Measurements from ENCODE around the gene REXO5. TPM values are rescaled to one million over a fixed set of nuclear protein-coding genes. Genes with fewer than 3 reads are reported as not detected.
"Not testable (repeated sequence)": the region's sequence is repeated elsewhere in the genome, so short reads cannot be mapped to it uniquely, and the experiment has no call there.

REXO5 gene
- total RNA-seq = 10 to 100 TPM; 10.8 to 11.6 TPM
- 10 to 100 TPM; 11.5 to 12.7 TPM for polyA plus RNA-seq (ENCODE audit: insufficient read length in 2 of 2)
- long read RNA-seq, donor 1, partial matches to known transcripts = 0 of 3 reads
- long read RNA-seq, donor 1, other reads (novel, unspliced or antisense) = 0 of 3 reads
- long read RNA-seq, donor 2 = 0 reads
- long read RNA-seq, donor 3, partial matches to known transcripts = 0 of 2 reads
- long read RNA-seq, donor 3, other reads (novel, unspliced or antisense) = 0 of 2 reads
- long read RNA-seq, donor 4 = 0 reads

- under 1% methylated on average over 73 of the region's 74 CpGs for WGBS (ENCODE audit: insufficient coverage)
- peak; percentile 88 to 98 (median 94) for DNase-seq (ENCODE audit: low read depth in 4 of 6, low spot score in 6 of 6)
- peaks cover 6% of the 10 kb centered on the region for H3K36me3 ChIP-seq (ENCODE audit: control insufficient read depth, insufficient read depth, low read length)
- H3K9me3 ChIP-seq (ENCODE audit: control insufficient read depth, insufficient read depth, low read length) = no peaks in the 10 kb centered on the region
- peak within 1 kb of the TSS; percentile 96 for H3K27ac ChIP-seq (ENCODE audit: low read depth, low read length)
- peak within 1 kb of the TSS; percentile 66 for H3K4me3 ChIP-seq (ENCODE audit: low read depth, low read length)
- peaks cover 19% of the 10 kb centered on the region for H3K4me1 ChIP-seq (ENCODE audit: control insufficient read depth, insufficient read depth, low read length)
- no peaks in the 10 kb centered on the region for H3K27me3 ChIP-seq (ENCODE audit: control insufficient read depth, insufficient read depth, low read length)
Measured at GRCh38 chr16:20806168-20807050, at the start of gene REXO5, which contains the start of gene ERI2. Gene REXO5, plus strand, starts transcription at chr16:20806527. Its CDS starts 427 bp downstream, at chr16:20806954. Gene ERI2, minus strand, starts transcription at chr16:20806472. Its CDS starts 42 bp downstream, at chr16:20806430.

- no peak for DNase-seq (ENCODE audit: low read depth in 4 of 6, low spot score in 6 of 6)
- no peaks in the 10 kb centered on the region for H3K4me1 ChIP-seq (ENCODE audit: control insufficient read depth, insufficient read depth, low read length)
- no peak overlapping the region for H3K27ac ChIP-seq (ENCODE audit: low read depth, low read length)
- no peaks in the 10 kb centered on the region for H3K27me3 ChIP-seq (ENCODE audit: control insufficient read depth, insufficient read depth, low read length)
- no peaks in the 10 kb centered on the region for H3K9me3 ChIP-seq (ENCODE audit: control insufficient read depth, insufficient read depth, low read length)
- no peaks in the 10 kb centered on the region for H3K36me3 ChIP-seq (ENCODE audit: control insufficient read depth, insufficient read depth, low read length)
- WGBS (ENCODE audit: insufficient coverage) = no CpG with 5 or more reads among the region's 2 CpGs
- no peak overlapping the region for H3K4me3 ChIP-seq (ENCODE audit: low read depth, low read length)
Measured at GRCh38 chr16:20760346-20760745, 46.0 kb upstream of the REXO5 start.

- H3K9me3 ChIP-seq (ENCODE audit: control insufficient read depth, insufficient read depth, low read length) = no peaks in the 10 kb centered on the region
- no peaks in the 10 kb centered on the region for H3K27me3 ChIP-seq (ENCODE audit: control insufficient read depth, insufficient read depth, low read length)
- no CpG with 5 or more reads among the region's 1 CpG for WGBS (ENCODE audit: insufficient coverage)
- H3K27ac ChIP-seq (ENCODE audit: low read depth, low read length) = no peak overlapping the region
- no peaks in the 10 kb centered on the region for H3K4me1 ChIP-seq (ENCODE audit: control insufficient read depth, insufficient read depth, low read length)
- H3K4me3 ChIP-seq (ENCODE audit: low read depth, low read length) = no peak overlapping the region
- H3K36me3 ChIP-seq (ENCODE audit: control insufficient read depth, insufficient read depth, low read length) = no peaks in the 10 kb centered on the region
- DNase-seq (ENCODE audit: low read depth in 4 of 6, low spot score in 6 of 6) = no peak
Measured at GRCh38 chr16:20761175-20761574, 45.2 kb upstream of the REXO5 start.

- Histone ChIP-seq H3K36me3 (ENCODE audit: control insufficient read depth, insufficient read depth, low read length) (no peaks in the 10 kb centered on the region), H3K27me3 (ENCODE audit: control insufficient read depth, insufficient read depth, low read length) (no peaks in the 10 kb centered on the region), H3K27ac (ENCODE audit: low read depth, low read length) (no peak overlapping the region), H3K4me1 (ENCODE audit: control insufficient read depth, insufficient read depth, low read length) (no peaks in the 10 kb centered on the region), H3K4me3 (ENCODE audit: low read depth, low read length) (no peak overlapping the region), H3K9me3 (ENCODE audit: control insufficient read depth, insufficient read depth, low read length) (no peaks in the 10 kb centered on the region)
- WGBS (ENCODE audit: insufficient coverage) = no CpG with 5 or more reads among the region's 3 CpGs
- no peak for DNase-seq (ENCODE audit: low read depth in 4 of 6, low spot score in 6 of 6)
Measured at GRCh38 chr16:20762404-20763123, 43.8 kb upstream of the REXO5 start.

- Histone ChIP-seq H3K4me1 (ENCODE audit: control insufficient read depth, insufficient read depth, low read length) (no peaks in the 10 kb centered on the region), H3K4me3 (ENCODE audit: low read depth, low read length) (peak within 1 kb of the TSS; percentile 40), H3K27me3 (ENCODE audit: control insufficient read depth, insufficient read depth, low read length) (no peaks in the 10 kb centered on the region), H3K27ac (ENCODE audit: low read depth, low read length) (no peak within 1 kb of the TSS), H3K9me3 (ENCODE audit: control insufficient read depth, insufficient read depth, low read length) (no peaks in the 10 kb centered on the region), H3K36me3 (ENCODE audit: control insufficient read depth, insufficient read depth, low read length) (no peaks in the 10 kb centered on the region)
- peak in 2 of 6 donors; percentile 26 to 46 for DNase-seq (ENCODE audit: low read depth in 4 of 6, low spot score in 6 of 6)
- WGBS (ENCODE audit: insufficient coverage) = 34% methylated on average over 9 of the region's 10 CpGs
Measured at GRCh38 chr16:20763461-20764232, 42.7 kb upstream of the REXO5 start, which contains the start of gene ACSM3. Gene ACSM3, plus strand, starts transcription at chr16:20764014. Its CDS starts 6,021 bp downstream, at chr16:20770035.

- H3K27ac ChIP-seq (ENCODE audit: low read depth, low read length); DNase-seq (ENCODE audit: low read depth in 4 of 6, low spot score in 6 of 6); H3K36me3 ChIP-seq (ENCODE audit: control insufficient read depth, insufficient read depth, low read length); H3K4me1 ChIP-seq (ENCODE audit: control insufficient read depth, insufficient read depth, low read length); H3K9me3 ChIP-seq (ENCODE audit: control insufficient read depth, insufficient read depth, low read length); H3K4me3 ChIP-seq (ENCODE audit: low read depth, low read length); H3K27me3 ChIP-seq (ENCODE audit: control insufficient read depth, insufficient read depth, low read length): not testable (repeated sequence)
- WGBS (ENCODE audit: insufficient coverage) = no CpG with 5 or more reads among the region's 1 CpG
Measured at GRCh38 chr16:20764448-20764847, 41.9 kb upstream of the REXO5 start.

- no peaks in the 10 kb centered on the region for H3K9me3 ChIP-seq (ENCODE audit: control insufficient read depth, insufficient read depth, low read length)
- no peaks in the 10 kb centered on the region for H3K4me1 ChIP-seq (ENCODE audit: control insufficient read depth, insufficient read depth, low read length)
- no peak overlapping the region for H3K4me3 ChIP-seq (ENCODE audit: low read depth, low read length)
- DNase-seq (ENCODE audit: low read depth in 4 of 6, low spot score in 6 of 6) = no peak
- H3K27me3 ChIP-seq (ENCODE audit: control insufficient read depth, insufficient read depth, low read length) = no peaks in the 10 kb centered on the region
- no peaks in the 10 kb centered on the region for H3K36me3 ChIP-seq (ENCODE audit: control insufficient read depth, insufficient read depth, low read length)
- no peak overlapping the region for H3K27ac ChIP-seq (ENCODE audit: low read depth, low read length)
- WGBS (ENCODE audit: insufficient coverage) = no CpG with 5 or more reads among the region's 2 CpGs
Measured at GRCh38 chr16:20765732-20766131, 40.6 kb upstream of the REXO5 start.

- DNase-seq (ENCODE audit: low read depth in 4 of 6, low spot score in 6 of 6) = no peak
- Histone ChIP-seq H3K4me1 (ENCODE audit: control insufficient read depth, insufficient read depth, low read length) (no peaks in the 10 kb centered on the region), H3K36me3 (ENCODE audit: control insufficient read depth, insufficient read depth, low read length) (no peaks in the 10 kb centered on the region), H3K4me3 (ENCODE audit: low read depth, low read length) (no peak overlapping the region), H3K27ac (ENCODE audit: low read depth, low read length) (no peak overlapping the region), H3K9me3 (ENCODE audit: control insufficient read depth, insufficient read depth, low read length) (no peaks in the 10 kb centered on the region), H3K27me3 (ENCODE audit: control insufficient read depth, insufficient read depth, low read length) (no peaks in the 10 kb centered on the region)
- WGBS (ENCODE audit: insufficient coverage) = no CpG with 5 or more reads among the region's 5 CpGs
Measured at GRCh38 chr16:20766294-20766693, 40.0 kb upstream of the REXO5 start.

- DNase-seq (ENCODE audit: low read depth in 4 of 6, low spot score in 6 of 6) = no peak
- Histone ChIP-seq H3K36me3 (ENCODE audit: control insufficient read depth, insufficient read depth, low read length) (no peaks in the 10 kb centered on the region), H3K9me3 (ENCODE audit: control insufficient read depth, insufficient read depth, low read length) (no peaks in the 10 kb centered on the region)
Measured at GRCh38 chr16:20767577-20767976, 38.8 kb upstream of the REXO5 start.

More at GRCh38 chr16:20767577-20767976, 38.8 kb upstream of the REXO5 start:
- Histone ChIP-seq H3K27me3 (ENCODE audit: control insufficient read depth, insufficient read depth, low read length) (no peaks in the 10 kb centered on the region), H3K27ac (ENCODE audit: low read depth, low read length) (no peak overlapping the region), H3K4me1 (ENCODE audit: control insufficient read depth, insufficient read depth, low read length) (no peaks in the 10 kb centered on the region), H3K4me3 (ENCODE audit: low read depth, low read length) (no peak overlapping the region)
